D721Med (cell line): ENCODE data around the gene GRK2.

Experiments used
- DNase-seq: peaks from one replicate; pipeline ENCODE4 v3.0.0; 2011; ENCODE audit warnings: low spot score; ENCODE audit not compliant: insufficient read length
- FAIRE-seq: peaks from 2 replicates; lab custom pipeline; 2011; peaks lifted over from hg19 to GRCh38; lab: Jason Lieb, UNC
- TF ChIP-seq, protein P1 (sequence below): IDR thresholded peaks from 2 replicates; pipeline ENCODE4 v1.5.1; 2012; ENCODE audit warnings: mild to moderate bottlenecking, control low read depth; ENCODE audit not compliant: insufficient read depth; ENCODE audit errors: missing control alignments

Gene GRK2

DNA sequence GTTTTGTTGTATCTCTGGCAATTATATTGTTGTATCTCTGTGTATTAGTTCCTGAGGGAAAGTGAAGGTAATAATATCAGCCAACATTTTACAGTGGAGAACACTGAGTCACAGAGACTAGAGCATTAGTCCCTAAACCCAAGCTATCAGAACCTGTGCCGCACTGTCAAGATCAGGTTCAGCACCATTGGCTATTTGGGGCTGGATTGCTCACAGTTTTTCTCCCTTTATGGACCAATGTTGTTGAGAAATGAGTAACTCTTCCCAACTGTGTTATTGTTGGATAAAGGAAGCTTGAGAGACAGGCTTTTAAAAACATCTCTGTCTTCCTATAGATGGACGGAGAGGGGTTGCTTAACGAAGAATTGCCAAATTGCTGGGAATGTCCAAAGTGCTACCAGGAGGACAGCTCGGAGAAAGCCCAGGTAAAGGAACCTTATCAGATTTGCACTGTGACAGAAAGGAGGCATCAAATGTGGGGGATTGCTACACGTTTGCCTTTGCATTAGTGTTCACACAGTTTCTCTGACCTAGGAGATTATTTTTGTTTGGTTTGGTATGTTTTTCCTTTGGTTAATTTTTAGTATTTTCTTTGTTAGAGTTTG, 18.2 kb upstream of the GRK2 start:
- FAIRE-seq (no peak), DNase-seq (no peak)
- TF ChIP-seq, protein P1, sequence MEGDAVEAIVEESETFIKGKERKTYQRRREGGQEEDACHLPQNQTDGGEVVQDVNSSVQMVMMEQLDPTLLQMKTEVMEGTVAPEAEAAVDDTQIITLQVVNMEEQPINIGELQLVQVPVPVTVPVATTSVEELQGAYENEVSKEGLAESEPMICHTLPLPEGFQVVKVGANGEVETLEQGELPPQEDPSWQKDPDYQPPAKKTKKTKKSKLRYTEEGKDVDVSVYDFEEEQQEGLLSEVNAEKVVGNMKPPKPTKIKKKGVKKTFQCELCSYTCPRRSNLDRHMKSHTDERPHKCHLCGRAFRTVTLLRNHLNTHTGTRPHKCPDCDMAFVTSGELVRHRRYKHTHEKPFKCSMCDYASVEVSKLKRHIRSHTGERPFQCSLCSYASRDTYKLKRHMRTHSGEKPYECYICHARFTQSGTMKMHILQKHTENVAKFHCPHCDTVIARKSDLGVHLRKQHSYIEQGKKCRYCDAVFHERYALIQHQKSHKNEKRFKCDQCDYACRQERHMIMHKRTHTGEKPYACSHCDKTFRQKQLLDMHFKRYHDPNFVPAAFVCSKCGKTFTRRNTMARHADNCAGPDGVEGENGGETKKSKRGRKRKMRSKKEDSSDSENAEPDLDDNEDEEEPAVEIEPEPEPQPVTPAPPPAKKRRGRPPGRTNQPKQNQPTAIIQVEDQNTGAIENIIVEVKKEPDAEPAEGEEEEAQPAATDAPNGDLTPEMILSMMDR = no peak

DNA sequence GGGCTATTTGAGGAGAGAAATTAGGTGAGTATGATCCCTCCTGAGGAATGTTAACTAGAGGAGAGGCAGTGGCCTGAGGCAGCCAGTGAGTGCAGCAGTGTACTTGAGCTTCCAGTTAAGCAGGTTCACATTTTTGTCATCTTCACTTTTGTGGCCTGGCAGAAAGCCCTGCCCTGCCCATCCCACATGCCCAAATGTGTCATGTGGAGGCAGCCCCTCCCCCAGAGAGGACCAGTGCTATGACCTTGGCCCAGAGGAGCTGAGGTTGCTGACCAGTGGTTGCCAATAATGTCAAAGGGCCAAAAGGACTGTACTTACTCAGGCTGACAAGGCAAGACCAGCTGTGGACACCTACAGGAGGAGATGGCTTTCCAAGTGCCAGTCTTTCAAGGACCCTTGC, 17.6 kb upstream of the GRK2 start:
- TF ChIP-seq, protein P1 = no peak
- DNase-seq = no peak
- FAIRE-seq = no peak

DNA sequence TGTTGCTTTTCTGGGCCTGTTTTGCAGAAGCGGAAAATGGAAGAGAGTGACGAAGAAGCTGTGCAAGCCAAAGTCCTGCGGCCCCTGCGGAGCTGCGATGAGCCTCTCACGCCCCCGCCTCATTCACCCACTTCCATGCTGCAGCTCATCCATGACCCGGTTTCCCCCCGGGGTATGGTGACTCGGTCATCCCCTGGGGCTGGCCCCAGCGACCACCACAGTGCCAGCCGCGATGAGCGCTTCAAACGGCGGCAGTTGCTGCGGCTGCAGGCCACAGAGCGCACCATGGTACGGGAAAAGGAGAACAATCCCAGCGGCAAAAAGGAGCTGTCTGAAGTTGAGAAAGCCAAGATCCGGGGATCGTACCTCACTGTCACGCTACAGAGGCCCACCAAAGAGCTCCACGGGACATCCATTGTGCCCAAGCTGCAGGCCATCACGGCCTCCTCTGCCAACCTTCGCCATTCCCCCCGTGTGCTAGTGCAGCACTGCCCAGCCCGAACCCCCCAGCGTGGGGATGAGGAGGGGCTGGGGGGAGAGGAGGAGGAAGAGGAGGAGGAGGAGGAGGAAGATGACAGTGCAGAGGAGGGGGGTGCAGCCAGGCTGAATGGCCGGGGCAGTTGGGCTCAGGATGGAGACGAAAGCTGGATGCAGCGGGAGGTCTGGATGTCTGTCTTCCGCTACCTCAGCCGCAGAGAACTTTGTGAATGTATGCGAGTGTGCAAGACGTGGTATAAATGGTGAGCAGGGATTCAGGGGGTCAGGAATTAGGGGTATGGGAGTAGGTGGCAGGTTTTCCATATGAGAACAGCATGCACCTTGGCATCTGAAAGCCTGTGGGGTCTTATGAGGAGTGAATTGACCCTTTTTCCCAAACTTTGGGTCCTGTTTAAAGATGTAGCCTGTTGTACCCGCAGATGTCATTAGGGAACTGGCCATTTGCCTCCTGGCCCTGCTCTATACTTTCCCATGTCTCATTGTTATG, 15.9 kb upstream of the GRK2 start:
- DNase-seq (no peak), FAIRE-seq (no peak)
- TF ChIP-seq, protein P1 = no peak

DNA sequence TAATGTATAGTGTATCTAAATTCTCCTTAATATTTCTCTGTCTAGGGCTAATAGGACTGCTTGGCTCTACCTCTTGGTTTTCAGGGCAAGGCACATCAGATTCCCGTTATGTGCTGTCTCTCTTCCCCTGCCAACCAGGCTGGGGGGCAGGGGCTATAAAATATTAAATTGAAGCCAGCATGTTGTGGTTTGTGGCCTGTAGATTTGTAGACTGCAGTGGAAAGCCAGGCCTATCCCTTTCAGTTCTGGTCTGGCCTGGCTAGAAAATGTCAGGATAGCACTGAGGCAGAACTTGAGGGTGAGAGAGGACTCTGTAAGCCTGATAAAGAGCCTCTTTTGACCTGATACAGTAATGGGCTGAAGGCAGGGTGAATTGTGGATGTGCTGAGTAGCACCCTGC, 14.4 kb upstream of the GRK2 start:
- no peak for DNase-seq
- TF ChIP-seq, protein P1 = no peak
- FAIRE-seq = no peak

DNA sequence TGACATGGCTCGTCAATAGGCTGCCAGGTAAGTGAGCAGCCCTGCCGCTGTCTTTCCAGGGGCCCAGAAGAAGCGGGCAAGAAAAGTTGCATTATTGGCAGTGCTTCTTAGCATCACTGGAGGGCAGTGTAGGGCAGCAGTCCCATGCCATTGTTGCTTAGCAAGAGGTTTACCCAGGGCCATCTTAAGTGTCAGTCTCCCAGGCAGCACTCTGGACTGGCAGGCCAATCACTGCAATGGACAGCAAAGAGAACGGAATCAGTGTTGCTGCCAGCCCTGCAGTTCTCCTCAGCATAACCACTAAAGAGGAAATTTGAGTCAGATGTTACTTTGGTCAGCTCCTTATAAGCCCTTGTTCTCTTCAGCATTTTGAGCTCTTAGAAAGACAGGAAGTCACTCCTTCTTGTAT, 13.4 kb upstream of the GRK2 start:
- FAIRE-seq (no peak), DNase-seq (no peak)
- TF ChIP-seq, protein P1 = peak; percentile 29

DNA sequence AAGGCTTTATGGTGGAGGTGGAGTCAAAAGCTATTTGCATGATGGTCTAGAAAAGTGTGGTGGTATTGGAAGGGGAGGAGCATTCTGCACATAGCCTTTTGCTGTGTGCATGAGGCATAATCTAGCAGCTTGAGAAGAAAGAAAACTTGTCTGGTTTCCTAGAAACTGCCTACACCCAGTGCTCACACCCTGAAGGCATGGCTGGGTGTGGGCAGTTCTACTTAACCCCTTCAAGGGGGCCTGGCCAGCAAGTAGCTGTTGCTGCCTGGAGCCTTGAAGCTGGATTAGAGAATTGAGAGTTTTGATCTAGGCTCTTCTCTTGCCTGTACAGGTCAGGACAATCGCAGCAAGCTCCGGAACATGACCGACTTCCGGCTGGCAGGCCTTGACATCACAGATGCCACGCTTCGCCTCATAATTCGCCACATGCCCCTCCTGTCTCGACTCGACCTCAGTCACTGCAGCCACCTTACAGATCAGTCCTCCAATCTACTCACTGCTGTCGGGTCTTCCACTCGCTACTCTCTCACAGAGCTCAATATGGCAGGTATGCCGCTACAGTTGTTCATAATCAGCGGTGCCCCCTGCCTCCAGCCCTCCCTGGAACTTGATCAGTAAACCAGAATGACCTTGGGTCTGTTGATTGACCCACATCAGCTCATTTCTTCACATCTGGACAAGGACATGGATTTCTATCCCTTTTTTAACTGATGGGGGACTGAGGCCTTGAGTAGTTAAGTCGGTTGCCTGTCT, 12.2 kb upstream of the GRK2 start:
- DNase-seq (no peak), FAIRE-seq (no peak)
- TF ChIP-seq, protein P1 = no peak
